H9 (cell line): ENCODE results near the gene RNF186. TPM values are rescaled to one million over a fixed set of nuclear protein-coding genes. Genes with fewer than 3 reads are reported as not detected.

Experiments used
- DNase-seq: peaks from one replicate; pipeline ENCODE4 v3.0.0-alpha.2; 2017
- H2AFZ ChIP-seq: one replicate; pipeline ENCODE4 v1.6.1; 2013; ENCODE audit warnings: mild to moderate bottlenecking, low read length, control low read depth, moderate library complexity
- H2AK5ac ChIP-seq: 2 replicates; pipeline ENCODE4 v1.6.1; 2013; ENCODE audit warnings: low read length, control low read depth, mixed read lengths; ENCODE audit not compliant: insufficient read length
- H2BK120ac ChIP-seq: one replicate; pipeline ENCODE4 v1.6.1; 2013; ENCODE audit warnings: low read depth, mild to moderate bottlenecking, low read length, control low read depth, inconsistent platforms; ENCODE audit not compliant: poor library complexity, severe bottlenecking
- H2BK12ac ChIP-seq: 2 replicates; pipeline ENCODE4 v1.6.1; 2013; ENCODE audit warnings: low read length, control low read depth, mixed read lengths, low read depth; ENCODE audit not compliant: insufficient read length
- H2BK15ac ChIP-seq: 2 replicates; pipeline ENCODE4 v1.6.1; 2013; ENCODE audit warnings: low read depth, low read length, control low read depth
- H2BK20ac ChIP-seq: one replicate; pipeline ENCODE4 v1.6.1; 2013; ENCODE audit warnings: low read depth, mild to moderate bottlenecking, low read length, control low read depth, inconsistent platforms; ENCODE audit not compliant: poor library complexity, severe bottlenecking
- H2BK5ac ChIP-seq: 2 replicates; pipeline ENCODE4 v1.6.1; 2013; ENCODE audit warnings: low read length, control low read depth, mixed read lengths; ENCODE audit not compliant: insufficient read length
- H3K14ac ChIP-seq: 2 replicates; pipeline ENCODE4 v1.6.1; 2013; ENCODE audit warnings: low read length, control low read depth; ENCODE audit not compliant: insufficient read depth
- H3K18ac ChIP-seq: 2 replicates; pipeline ENCODE4 v1.6.1; 2013; ENCODE audit warnings: low read depth, mild to moderate bottlenecking, mixed read lengths, low read length, control low read depth; ENCODE audit not compliant: insufficient read length
- H3K23ac ChIP-seq: 2 replicates; pipeline ENCODE4 v1.6.1; 2013; ENCODE audit warnings: low read length, control low read depth, mixed read lengths, low read depth; ENCODE audit not compliant: insufficient read length
- H3K23me2 ChIP-seq: 2 replicates; pipeline ENCODE4 v1.6.1; 2013; ENCODE audit warnings: low read depth, mild to moderate bottlenecking, mixed read lengths, low read length, control low read depth; ENCODE audit not compliant: insufficient read length, poor library complexity, severe bottlenecking
- H3K27ac ChIP-seq: 2 replicates; pipeline ENCODE4 v1.5.1; 2013; ENCODE audit warnings: low read length, control low read depth, mixed read lengths, low read depth; ENCODE audit not compliant: insufficient read length
- H3K27me3 ChIP-seq: 2 replicates; pipeline ENCODE4 v1.6.1; 2013; ENCODE audit warnings: low read length, control low read depth, inconsistent platforms; ENCODE audit not compliant: insufficient read depth
- H3K4ac ChIP-seq: 2 replicates; pipeline ENCODE4 v1.6.1; 2013; ENCODE audit warnings: low read depth, mild to moderate bottlenecking, control low read depth, inconsistent platforms, low read length, moderate library complexity
- H3K4me1 ChIP-seq: 2 replicates; pipeline ENCODE4 v1.6.1; 2013; ENCODE audit warnings: low read length, control low read depth, inconsistent platforms; ENCODE audit not compliant: insufficient read depth
- H3K4me2 ChIP-seq: 2 replicates; pipeline ENCODE4 v1.6.1; 2013; ENCODE audit warnings: low read length, control low read depth, mixed read lengths; ENCODE audit not compliant: insufficient read length, insufficient read depth
- H3K56ac ChIP-seq: 2 replicates; pipeline ENCODE4 v1.6.1; 2013; ENCODE audit warnings: low read depth, mild to moderate bottlenecking, mixed read lengths, low read length, control low read depth; ENCODE audit not compliant: insufficient read length
- H3K79me1 ChIP-seq: 2 replicates; pipeline ENCODE4 v1.6.1; 2013; ENCODE audit warnings: low read depth, mild to moderate bottlenecking, moderate library complexity, low read length, control low read depth, inconsistent platforms; ENCODE audit not compliant: insufficient read depth, poor library complexity, severe bottlenecking
- H3K79me2 ChIP-seq: 2 replicates; pipeline ENCODE4 v1.6.1; 2013; ENCODE audit warnings: low read length, control low read depth, inconsistent platforms; ENCODE audit not compliant: insufficient read depth
- H3K9ac ChIP-seq: 2 replicates; pipeline ENCODE4 v1.6.1; 2013; ENCODE audit warnings: low read length, control low read depth, mixed read lengths; ENCODE audit not compliant: insufficient read length; ENCODE audit errors: extremely low read depth
- H3K9me3 ChIP-seq: one replicate; pipeline ENCODE4 v1.6.1; 2013; ENCODE audit warnings: low read depth, low read length, inconsistent platforms; ENCODE audit not compliant: control insufficient read depth
- H3T11ph ChIP-seq: one replicate; pipeline ENCODE4 v1.6.1; 2013; ENCODE audit warnings: mild to moderate bottlenecking, low read length, control low read depth, inconsistent platforms
- H4K20me1 ChIP-seq: one replicate; pipeline ENCODE4 v1.6.1; 2013; ENCODE audit not compliant: control insufficient read depth, insufficient read length, insufficient read depth
- H4K5ac ChIP-seq: 2 replicates; pipeline ENCODE4 v1.6.1; 2013; ENCODE audit warnings: low read depth, mild to moderate bottlenecking, mixed read lengths, low read length, control low read depth; ENCODE audit not compliant: insufficient read length
- H4K8ac ChIP-seq: replicated peaks from 2 replicates; pipeline ENCODE4 v1.6.1; 2013; ENCODE audit warnings: low read length, control low read depth, mixed read lengths, low read depth; ENCODE audit not compliant: insufficient read length
- H4K91ac ChIP-seq: 2 replicates; pipeline ENCODE4 v1.6.1; 2013; ENCODE audit warnings: low read depth, mild to moderate bottlenecking, moderate library complexity, mixed read lengths, low read length, control low read depth; ENCODE audit not compliant: insufficient read length
- H3K27ac Mint-ChIP-seq, 3 experiments: 2 replicates in 2 of 3; 3 replicates in 1 of 3; pipeline ENCODE4 v1.8.0; 2020 to 2021; ENCODE audit warnings: mixed read lengths in 3 of 3, mild to moderate bottlenecking in 1 of 3, moderate library complexity in 1 of 3
- H3K27me3 Mint-ChIP-seq: 2 replicates; pipeline ENCODE4 v1.8.0; 2021; ENCODE audit warnings: low read depth, mild to moderate bottlenecking, moderate library complexity, mixed read lengths
- H3K36me3 Mint-ChIP-seq, 3 experiments: 2 replicates in 2 of 3; 3 replicates in 1 of 3; pipeline ENCODE4 v1.8.0; 2020 to 2021; ENCODE audit warnings: low read depth in 3 of 3, mixed read lengths in 3 of 3; ENCODE audit not compliant: insufficient read depth in 1 of 3
- H3K4me1 Mint-ChIP-seq, 2 experiments: 2 replicates each; pipeline ENCODE4 v1.8.0; 2020; ENCODE audit warnings: mixed read lengths in 2 of 2
- H3K4me3 Mint-ChIP-seq, 2 experiments: 2 replicates in 1 of 2; 3 replicates in 1 of 2; pipeline ENCODE4 v1.8.0; 2020 to 2021; ENCODE audit warnings: mild to moderate bottlenecking in 2 of 2, mixed read lengths in 2 of 2, moderate library complexity in 1 of 2
- H3K9me3 Mint-ChIP-seq, 2 experiments: 2 replicates in 1 of 2; 3 replicates in 1 of 2; pipeline ENCODE4 v1.8.0; 2020; ENCODE audit warnings: mild to moderate bottlenecking in 2 of 2, mixed read lengths in 2 of 2, moderate library complexity in 1 of 2
- CTCF ChIP-seq: fragments of 200-600 bp; sonication (generic); conservative IDR thresholded peaks from 3 replicates; pipeline ENCODE4 v1.8.0; 2021; ENCODE audit warnings: antibody characterized with exemption, mild to moderate bottlenecking
- WGBS: extraction: QIAGEN DNeasy Blood & Tissue Kit; methylation state at CpG from one replicate; pipeline ENCODE4 v1.1.7; 2013; ENCODE audit warnings: missing lambda C conversion rate, low lambda C conversion rate, mixed read lengths; ENCODE audit not compliant: insufficient read length; ENCODE audit errors: extremely low coverage; 5-methylcytosine and 5-hydroxymethylcytosine counted together
- total RNA-seq: library from RNA; stranded (reverse); gene quantifications from 2 replicates; pipeline ENCODE4 v1.2.1, GENCODE V29; 2021

Gene RNF186
- total RNA-seq, 1 experiment from 2014 or later: not detected

- peak; percentile 72 for DNase-seq
- no peak overlapping the region for H2AFZ ChIP-seq
These were observed 3.8 kb downstream of the RNF186 start for GRCh38 chr1:19811206-19811851.

More at GRCh38 chr1:19811206-19811851, 3.8 kb downstream of the RNF186 start:
- H4K5ac ChIP-seq: no peak overlapping the region
- Mint-ChIP-seq H3K9me3 (peaks cover 9% of the 10 kb centered on the region in 2 experiments; a peak in 4 of 5 replicates), H3K4me1 (peaks cover 31 to 36% of the 10 kb centered on the region in 2 experiments), H3K27me3 (peaks cover 12% of the 10 kb centered on the region), H3K4me3 (no peak overlapping the region), H3K27ac (no peak overlapping the region), H3K36me3 (peaks cover 4 to 6% (median 4%) of the 10 kb centered on the region in 3 experiments; a peak in 4 of 7 replicates)
- H2BK12ac ChIP-seq: no peak overlapping the region
- no peak overlapping the region for H2BK5ac ChIP-seq
- no peak overlapping the region for H2BK120ac ChIP-seq
- no peak overlapping the region for H3K23ac ChIP-seq
- H3K9ac ChIP-seq: no peak overlapping the region
- no peak overlapping the region for H2BK20ac ChIP-seq
- H3K27me3 ChIP-seq: no peaks in the 10 kb centered on the region
- no peaks in the 10 kb centered on the region for H4K20me1 ChIP-seq
- H3K4ac ChIP-seq: no peak overlapping the region
- no peaks in the 10 kb centered on the region for H3K79me1 ChIP-seq
- H2BK15ac ChIP-seq: no peak overlapping the region
- H4K91ac ChIP-seq: no peak overlapping the region
- H3K4me1 ChIP-seq: peaks cover 12% of the 10 kb centered on the region; the same call in 1 of the 2 replicates
- no peak overlapping the region for H3K18ac ChIP-seq
- no peak overlapping the region for H3K56ac ChIP-seq
- no peaks in the 10 kb centered on the region for H3K79me2 ChIP-seq
- H3K27ac ChIP-seq: no peak overlapping the region
- WGBS: no CpG with 5 or more reads among the region's 5 CpGs
- H4K8ac ChIP-seq: no peak overlapping the region
- H3T11ph ChIP-seq: no peak overlapping the region
- H3K14ac ChIP-seq: no peak overlapping the region
- H3K23me2 ChIP-seq: no peaks in the 10 kb centered on the region
- no peak overlapping the region for H2AK5ac ChIP-seq
- no peak overlapping the region for H3K4me2 ChIP-seq
- no peaks in the 10 kb centered on the region for H3K9me3 ChIP-seq
- TF ChIP-seq CTCF: peak; percentile 70
